Measurements from ENCODE around the gene SLC5A8. TPM values are rescaled to one million over a fixed set of nuclear protein-coding genes. Genes with fewer than 3 reads are reported as not detected.

The SLC5A8 gene, protein sequence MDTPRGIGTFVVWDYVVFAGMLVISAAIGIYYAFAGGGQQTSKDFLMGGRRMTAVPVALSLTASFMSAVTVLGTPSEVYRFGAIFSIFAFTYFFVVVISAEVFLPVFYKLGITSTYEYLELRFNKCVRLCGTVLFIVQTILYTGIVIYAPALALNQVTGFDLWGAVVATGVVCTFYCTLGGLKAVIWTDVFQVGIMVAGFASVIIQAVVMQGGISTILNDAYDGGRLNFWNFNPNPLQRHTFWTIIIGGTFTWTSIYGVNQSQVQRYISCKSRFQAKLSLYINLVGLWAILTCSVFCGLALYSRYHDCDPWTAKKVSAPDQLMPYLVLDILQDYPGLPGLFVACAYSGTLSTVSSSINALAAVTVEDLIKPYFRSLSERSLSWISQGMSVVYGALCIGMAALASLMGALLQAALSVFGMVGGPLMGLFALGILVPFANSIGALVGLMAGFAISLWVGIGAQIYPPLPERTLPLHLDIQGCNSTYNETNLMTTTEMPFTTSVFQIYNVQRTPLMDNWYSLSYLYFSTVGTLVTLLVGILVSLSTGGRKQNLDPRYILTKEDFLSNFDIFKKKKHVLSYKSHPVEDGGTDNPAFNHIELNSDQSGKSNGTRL
- total RNA-seq = under 1 TPM in 1 of 4 donors, not detected in 3; under 0.01 TPM

DNA sequence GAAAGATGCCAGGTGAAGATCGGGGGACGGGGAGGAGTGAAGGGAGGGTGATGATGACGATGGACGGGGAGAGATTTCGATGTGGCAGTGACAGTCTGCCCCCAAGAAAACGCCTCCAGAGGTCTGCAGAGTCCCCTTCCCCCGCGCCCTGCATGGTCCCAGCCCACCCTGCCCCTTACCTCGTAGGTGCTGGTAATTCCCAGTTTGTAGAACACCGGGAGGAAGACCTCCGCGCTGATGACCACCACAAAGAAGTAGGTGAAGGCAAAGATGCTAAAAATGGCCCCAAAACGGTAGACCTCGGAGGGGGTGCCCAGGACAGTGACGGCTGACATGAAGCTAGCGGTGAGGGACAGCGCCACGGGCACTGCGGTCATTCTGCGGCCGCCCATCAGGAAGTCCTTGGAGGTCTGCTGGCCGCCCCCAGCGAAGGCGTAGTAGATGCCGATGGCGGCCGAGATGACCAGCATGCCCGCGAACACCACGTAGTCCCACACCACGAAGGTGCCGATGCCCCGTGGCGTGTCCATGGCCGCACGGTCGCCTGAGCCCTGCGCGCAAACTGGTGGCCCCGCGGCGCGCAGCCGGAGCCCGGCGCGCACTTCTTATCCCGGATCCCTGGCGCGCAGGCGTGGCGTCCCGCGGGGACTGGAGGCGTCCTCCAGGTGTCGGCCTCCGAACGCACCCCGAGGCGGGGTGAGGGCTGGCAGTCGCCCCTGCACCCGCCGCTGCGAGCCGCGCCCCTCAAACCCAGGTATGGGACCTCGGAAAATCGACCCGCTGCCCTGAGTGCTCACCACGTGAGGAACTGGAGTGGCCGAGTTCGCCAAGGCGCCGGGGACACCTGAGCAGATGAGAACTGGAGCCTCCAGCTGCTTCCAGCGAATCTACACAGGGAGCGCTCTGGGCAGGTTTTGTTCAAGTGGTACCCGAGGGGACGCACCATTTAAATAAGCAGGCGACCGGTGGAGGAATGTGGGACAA lies at the start of gene SLC5A8:
SLC5A8 (minus strand) TSS at position 920 of the 984 bp plus-strand sequence; CDS start at position 530, 390 bp downstream.
- H3K4me1 ChIP-seq = peaks cover 0 to 13% (median 0%) of the 10 kb centered on the region in 3 donors
- intact Hi-C loops (cut with DNase I) = no loop called here
- 36 to 38% methylated on average over 11 of the region's 80 CpGs for WGBS, 2 donors
- peaks cover 0 to 48% (median 3%) of the 10 kb centered on the region in 4 donors for H3K27me3 ChIP-seq
- TF ChIP-seq, protein P1, sequence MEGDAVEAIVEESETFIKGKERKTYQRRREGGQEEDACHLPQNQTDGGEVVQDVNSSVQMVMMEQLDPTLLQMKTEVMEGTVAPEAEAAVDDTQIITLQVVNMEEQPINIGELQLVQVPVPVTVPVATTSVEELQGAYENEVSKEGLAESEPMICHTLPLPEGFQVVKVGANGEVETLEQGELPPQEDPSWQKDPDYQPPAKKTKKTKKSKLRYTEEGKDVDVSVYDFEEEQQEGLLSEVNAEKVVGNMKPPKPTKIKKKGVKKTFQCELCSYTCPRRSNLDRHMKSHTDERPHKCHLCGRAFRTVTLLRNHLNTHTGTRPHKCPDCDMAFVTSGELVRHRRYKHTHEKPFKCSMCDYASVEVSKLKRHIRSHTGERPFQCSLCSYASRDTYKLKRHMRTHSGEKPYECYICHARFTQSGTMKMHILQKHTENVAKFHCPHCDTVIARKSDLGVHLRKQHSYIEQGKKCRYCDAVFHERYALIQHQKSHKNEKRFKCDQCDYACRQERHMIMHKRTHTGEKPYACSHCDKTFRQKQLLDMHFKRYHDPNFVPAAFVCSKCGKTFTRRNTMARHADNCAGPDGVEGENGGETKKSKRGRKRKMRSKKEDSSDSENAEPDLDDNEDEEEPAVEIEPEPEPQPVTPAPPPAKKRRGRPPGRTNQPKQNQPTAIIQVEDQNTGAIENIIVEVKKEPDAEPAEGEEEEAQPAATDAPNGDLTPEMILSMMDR (IDR thresholded peaks at IDR 0.05) = no peak
- no peak for TF ChIP-seq POLR2A (IDR thresholded peaks at IDR 0.05)
- no peaks in the 10 kb centered on the region for H3K9me3 ChIP-seq
- no peaks in the 10 kb centered on the region for H3K36me3 ChIP-seq
- peak within 1 kb of the TSS; percentile 9 to 51 (median 32) for H3K4me3 ChIP-seq
- DNase-seq = no peak
- H3K27ac ChIP-seq = no peak within 1 kb of the TSS

DNA sequence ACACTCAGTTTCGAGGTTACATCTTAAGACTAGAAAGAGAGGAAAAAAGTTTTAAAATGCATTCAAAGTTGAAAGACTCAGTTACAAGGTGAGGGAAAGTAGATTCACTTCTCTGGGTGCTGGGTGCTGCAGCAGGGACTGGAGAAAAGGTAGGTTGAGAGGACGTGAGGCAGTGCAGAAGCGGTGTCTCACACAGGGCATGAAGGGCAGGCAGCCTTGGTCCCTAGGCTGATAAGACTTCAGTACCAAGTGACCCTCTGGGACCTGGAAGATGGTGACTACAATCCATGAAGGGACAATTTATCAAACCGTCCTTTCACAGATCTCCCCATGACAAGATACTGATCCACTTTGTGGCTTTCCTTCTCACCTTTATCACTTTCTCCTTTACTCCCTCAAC lies 47.3 kb upstream of the SLC5A8 start:
- no peak overlapping the region for H3K27ac ChIP-seq
- WGBS, 2 donors = 76 to 83% methylated on average over 4 of the region's 4 CpGs
- no peaks in the 10 kb centered on the region for H3K36me3 ChIP-seq
- DNase-seq = no peak
- intact Hi-C loops (cut with DNase I) = no loop called here
- no peaks in the 10 kb centered on the region for H3K27me3 ChIP-seq
- TF ChIP-seq POLR2A (IDR thresholded peaks at IDR 0.05) = no peak
- TF ChIP-seq, protein P1 (IDR thresholded peaks at IDR 0.05) = no peak
- H3K9me3 ChIP-seq = no peaks in the 10 kb centered on the region
- no peak overlapping the region for H3K4me3 ChIP-seq
- peaks cover 0 to 22% (median 0%) of the 10 kb centered on the region in 3 donors for H3K4me1 ChIP-seq

DNA sequence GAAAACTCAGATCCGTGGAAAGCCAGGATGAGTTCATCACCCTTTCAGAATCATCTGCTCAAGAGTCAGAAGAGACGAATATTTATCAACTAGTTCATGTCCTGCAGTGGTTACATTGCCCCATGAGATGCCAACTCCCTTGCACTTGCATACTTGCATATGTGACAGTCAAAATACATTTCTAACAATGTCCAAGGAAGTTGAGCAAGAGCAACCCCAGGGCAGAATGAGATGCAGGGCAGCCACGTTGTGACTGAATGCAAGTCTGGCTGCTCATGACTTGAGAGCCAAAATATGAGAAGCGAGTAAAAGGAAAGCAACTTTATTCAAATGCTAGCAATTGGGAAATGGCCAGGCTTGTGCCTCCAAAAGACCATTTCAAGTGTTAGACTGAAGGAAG lies 46.2 kb upstream of the SLC5A8 start:
- H3K4me1 ChIP-seq = peaks cover 0 to 22% (median 0%) of the 10 kb centered on the region in 3 donors
- H3K4me3 ChIP-seq = no peak overlapping the region
- no peaks in the 10 kb centered on the region for H3K36me3 ChIP-seq
- H3K9me3 ChIP-seq = no peaks in the 10 kb centered on the region
- H3K27ac ChIP-seq = no peak overlapping the region
- WGBS, 2 donors = 44 to 47% methylated on average over 4 of the region's 4 CpGs
- DNase-seq = no peak
- TF ChIP-seq, protein P1 (IDR thresholded peaks at IDR 0.05) = no peak
- no peak for TF ChIP-seq POLR2A (IDR thresholded peaks at IDR 0.05)
- no peaks in the 10 kb centered on the region for H3K27me3 ChIP-seq
- intact Hi-C loops (cut with DNase I) = no loop called here

DNA sequence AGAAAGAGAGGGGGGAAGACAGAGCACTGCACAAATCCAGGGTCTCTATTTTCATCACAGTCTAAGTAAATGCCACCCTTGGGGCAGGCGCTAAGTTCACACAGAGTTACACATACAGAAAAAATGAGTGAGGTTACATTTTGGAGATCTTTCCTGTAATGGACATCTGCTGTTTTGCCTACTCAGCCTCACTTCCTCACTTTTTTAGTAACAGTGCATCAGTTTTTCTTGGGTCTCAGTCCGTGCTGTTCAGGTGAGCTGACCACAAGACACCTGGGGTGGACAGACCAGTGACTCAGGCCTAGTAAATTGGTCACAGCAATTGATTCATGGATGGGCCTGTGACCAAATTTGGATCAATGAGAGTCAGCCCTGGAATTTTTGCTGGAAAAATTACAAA lies 33.6 kb upstream of the SLC5A8 start:
- 87 to 89% methylated on average over 1 to 2 of the region's 2 CpGs for WGBS, 2 donors
- peaks cover 0 to 3% (median 0%) of the 10 kb centered on the region in 3 donors for H3K9me3 ChIP-seq
- H3K36me3 ChIP-seq = no peaks in the 10 kb centered on the region
- DNase-seq = no peak
- H3K4me1 ChIP-seq = no peaks in the 10 kb centered on the region
- H3K4me3 ChIP-seq = no peak overlapping the region
- TF ChIP-seq, protein P1 (IDR thresholded peaks at IDR 0.05) = no peak
- no peak for TF ChIP-seq POLR2A (IDR thresholded peaks at IDR 0.05)
- no peak overlapping the region for H3K27ac ChIP-seq
- H3K27me3 ChIP-seq = no peaks in the 10 kb centered on the region
- intact Hi-C loops (cut with DNase I) = no loop called here
